Fibroblast of the aortic adventitia (primary cell): Measurements from ENCODE around the gene DNAH17. TPM values are rescaled to one million over a fixed set of nuclear protein-coding genes. Genes with fewer than 3 reads are reported as not detected.

ENCODE experiments used
- DNase-seq: peaks from one replicate; pipeline ENCODE4 v3.0.0-alpha.2; 2010; ENCODE audit warnings: low read depth
- H3K4me3 ChIP-seq: 2 replicates; pipeline ENCODE4 v1.5.1; 2011; ENCODE audit warnings: low read depth, mild to moderate bottlenecking, control low read depth, low read length, moderate library complexity
- CTCF ChIP-seq: IDR thresholded peaks from 2 replicates; pipeline ENCODE4 v1.5.1; 2011; ENCODE audit warnings: mild to moderate bottlenecking, low read length, control low read depth, inconsistent platforms; ENCODE audit not compliant: insufficient read depth
- total RNA-seq: library from RNA; depleted of rRNA; stranded (reverse); fragments of >200 nt; gene quantifications from 2 replicates; pipeline ENCODE4 v1.2.3, GENCODE V29; 2012; ENCODE audit warnings: low replicate concordance

Gene DNAH17
- total RNA-seq, 1 donor: not detected

- no peak overlapping the region for H3K4me3 ChIP-seq
- no peak for DNase-seq
- TF ChIP-seq CTCF: no peak
These were observed 127.1 kb downstream of the DNAH17 start for GRCh38 chr17:78449983-78450595.

DNA sequence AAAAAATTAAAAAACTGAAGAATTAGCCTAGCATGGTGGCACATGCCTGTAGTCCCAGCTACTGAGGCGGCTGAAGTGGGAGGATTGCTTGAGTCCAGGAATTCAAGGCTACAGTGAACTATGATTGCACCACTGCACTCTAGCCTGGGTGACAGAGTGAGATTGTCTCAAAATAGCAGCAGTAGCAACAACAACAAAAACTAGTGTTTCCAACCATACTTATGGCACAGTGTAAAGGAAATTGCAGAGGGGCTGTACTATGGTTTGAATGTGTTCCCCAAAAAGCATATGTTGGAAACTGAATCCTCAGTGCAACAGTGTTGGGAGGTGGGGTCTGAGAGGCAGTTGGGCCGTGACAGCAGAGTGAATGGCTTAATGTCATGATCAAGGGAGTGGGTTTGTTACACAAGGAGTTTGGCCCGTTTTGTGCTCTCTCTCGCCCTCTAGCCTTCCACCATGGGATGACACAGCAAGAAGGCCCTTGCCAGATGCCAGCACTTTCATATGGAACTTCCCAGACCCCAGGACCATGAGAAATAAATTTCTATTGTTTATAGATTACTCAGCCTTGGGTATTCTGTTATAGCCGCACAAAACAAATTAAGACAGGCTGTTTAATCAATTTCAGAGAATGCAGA, 128.7 kb downstream of the DNAH17 start:
- peak; percentile 10 for TF ChIP-seq CTCF

DNA sequence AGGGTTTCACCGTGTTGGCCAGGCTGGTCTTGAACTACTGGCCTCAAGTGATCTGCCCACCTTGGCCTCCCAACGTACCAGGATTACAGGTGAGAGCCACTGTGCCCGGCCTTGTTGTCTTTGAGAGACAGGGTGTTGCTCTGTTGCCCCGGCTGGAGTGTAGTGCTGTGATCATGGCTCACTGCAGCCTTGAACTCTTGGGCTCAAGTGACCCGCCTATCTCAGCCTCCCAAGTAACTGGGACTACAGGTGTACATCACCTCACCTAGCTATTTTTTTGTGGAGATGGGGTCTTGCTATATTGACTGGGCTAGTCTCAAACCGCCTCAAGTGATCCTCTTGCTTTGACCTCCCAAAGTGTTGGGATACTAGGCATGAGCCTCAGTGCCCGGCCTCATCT, 130.4 kb downstream of the DNAH17 start:
- H3K4me3 ChIP-seq: no peak overlapping the region
- no peak for DNase-seq
- TF ChIP-seq CTCF: no peak

More for the DNA sequence above, 128.7 kb downstream of the DNAH17 start:
- H3K4me3 ChIP-seq: no peak overlapping the region
- no peak for DNase-seq

DNA sequence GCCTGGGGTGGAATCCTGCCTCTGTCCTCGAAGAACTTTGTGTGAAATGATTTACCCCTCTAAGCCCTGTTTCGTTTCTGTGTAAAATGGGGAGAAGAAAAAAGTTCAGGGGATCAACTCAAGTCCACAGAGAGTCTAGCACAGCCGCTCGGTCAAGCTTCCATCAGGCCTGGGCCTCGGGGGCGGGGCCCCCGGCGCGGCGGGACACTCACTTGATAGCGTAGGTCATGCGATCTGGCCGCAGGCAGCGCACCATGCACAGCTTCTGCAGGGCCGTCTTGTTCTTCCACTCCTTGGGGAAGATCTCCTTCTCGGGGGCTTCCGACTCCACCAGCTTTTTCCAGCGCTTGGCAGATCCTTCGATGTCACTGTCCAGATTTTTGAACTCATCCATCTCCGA, 132.8 kb downstream of the DNAH17 start:
- no peak for DNase-seq
- TF ChIP-seq CTCF: no peak
- H3K4me3 ChIP-seq: no peak overlapping the region

GRCh38 chr17:78442648-78443218, 134.5 kb downstream of the DNAH17 start:
- no peak for DNase-seq
- TF ChIP-seq CTCF: no peak
- H3K4me3 ChIP-seq: no peak overlapping the region

GRCh38 chr17:78441271-78441971, 135.8 kb downstream of the DNAH17 start:
- TF ChIP-seq CTCF: no peak
- DNase-seq: no peak

More at GRCh38 chr17:78441271-78441971, 135.8 kb downstream of the DNAH17 start:
- no peak overlapping the region for H3K4me3 ChIP-seq
